Activated naive CD4-positive, alpha-beta T cell treated with anti-CD3 and anti-CD28 coated beads, Interleukin-2, amount 50 U/mL, for 16 hours (primary cell): Measurements from ENCODE around the gene FAM181A.

Experiments
- DNase-seq: peaks from one replicate; pipeline ENCODE4 v3.0.0-alpha.2; 2020

Gene FAM181A

DNA sequence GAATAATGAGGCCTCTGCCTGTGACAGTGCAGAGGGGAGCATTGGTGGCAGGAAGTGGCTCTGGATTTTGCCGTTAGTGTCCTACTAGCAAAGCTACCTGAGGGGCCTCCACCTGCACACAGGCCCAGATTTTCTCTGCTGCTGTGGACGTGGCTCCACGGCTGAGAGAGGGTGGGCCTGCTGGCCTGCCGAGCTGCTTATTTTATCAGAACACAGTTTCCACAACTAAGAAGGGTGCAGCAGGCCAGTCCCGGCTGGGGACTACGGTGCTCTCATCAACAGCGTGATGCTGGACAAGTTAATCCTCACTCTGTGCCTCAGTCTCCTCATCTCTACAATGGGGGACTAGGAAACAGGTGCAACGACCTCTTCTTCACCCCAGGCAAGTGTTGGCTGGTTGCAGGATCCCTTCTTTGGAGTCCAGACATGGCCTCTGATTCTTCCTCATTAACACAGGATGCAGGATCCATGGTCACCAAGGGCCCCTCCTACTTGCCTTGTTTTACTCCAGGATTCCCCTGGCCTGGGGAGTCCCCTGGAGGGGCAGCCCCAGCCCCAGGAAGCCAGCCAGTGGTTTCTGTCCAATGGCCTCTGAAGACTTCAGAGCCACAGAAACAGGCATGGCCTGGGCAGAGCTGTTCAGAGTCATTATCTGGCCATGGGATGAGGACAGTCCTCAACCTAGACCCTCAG is 3.3 kb downstream of the FAM181A start:
- no peak for DNase-seq

DNA sequence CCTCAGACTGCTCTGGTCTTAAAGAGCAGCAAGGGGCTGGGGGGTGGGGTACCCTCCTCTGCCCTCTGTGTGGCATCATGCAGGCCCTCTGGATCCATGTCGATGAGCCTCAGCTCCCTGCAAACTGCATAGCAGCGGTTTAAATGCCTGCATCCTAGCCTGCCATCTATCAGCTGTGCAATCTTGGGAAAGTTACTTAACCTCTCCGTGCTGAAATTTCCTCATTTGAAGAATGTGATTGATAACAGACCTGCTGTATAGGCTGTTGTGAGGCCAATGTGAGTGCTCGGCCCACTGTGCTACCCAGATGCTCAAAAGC is 3.8 kb downstream of the FAM181A start:
- no peak for DNase-seq

DNA sequence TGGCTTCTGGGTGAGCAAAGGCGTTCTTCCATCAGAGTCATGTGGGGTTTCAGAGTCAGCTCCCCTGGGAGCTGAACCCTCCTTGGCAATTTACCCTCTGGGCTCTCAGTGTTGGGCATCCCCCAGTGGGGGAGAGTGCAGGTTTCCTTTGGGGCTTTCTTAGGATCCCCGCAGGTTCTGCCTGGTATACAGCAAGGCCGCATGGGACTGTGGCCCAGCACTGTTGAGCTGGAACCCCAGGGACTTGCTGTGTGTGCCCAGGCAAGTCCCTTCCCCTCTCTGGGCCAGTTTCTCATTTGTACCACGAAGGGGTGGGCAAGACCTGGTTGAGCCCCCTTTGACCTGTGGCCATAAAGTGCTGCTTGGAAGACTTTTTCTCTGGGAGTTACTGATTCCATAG is 5.5 kb downstream of the FAM181A start:
- DNase-seq, result no peak

DNA sequence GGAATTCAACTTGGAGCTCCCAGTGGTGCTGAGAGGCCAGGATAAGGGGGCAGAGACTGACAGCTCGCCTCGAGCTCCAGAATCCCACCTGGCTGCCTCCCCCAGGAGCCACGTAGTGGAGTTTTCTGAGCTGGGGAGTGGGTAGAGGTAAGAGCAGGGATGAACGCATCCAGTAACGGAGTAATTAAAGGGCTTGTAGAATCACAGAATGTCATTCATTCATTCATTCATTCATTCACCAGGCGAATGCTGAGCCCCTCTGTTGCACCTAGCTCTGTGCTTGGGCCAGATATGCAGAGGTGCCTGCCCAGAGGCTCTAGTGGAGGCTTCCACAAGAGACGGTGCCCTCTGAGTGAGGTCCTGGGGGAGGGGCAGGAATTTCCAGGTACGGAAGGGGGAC is 8.1 kb downstream of the FAM181A start:
- DNase-seq, result no peak

DNA sequence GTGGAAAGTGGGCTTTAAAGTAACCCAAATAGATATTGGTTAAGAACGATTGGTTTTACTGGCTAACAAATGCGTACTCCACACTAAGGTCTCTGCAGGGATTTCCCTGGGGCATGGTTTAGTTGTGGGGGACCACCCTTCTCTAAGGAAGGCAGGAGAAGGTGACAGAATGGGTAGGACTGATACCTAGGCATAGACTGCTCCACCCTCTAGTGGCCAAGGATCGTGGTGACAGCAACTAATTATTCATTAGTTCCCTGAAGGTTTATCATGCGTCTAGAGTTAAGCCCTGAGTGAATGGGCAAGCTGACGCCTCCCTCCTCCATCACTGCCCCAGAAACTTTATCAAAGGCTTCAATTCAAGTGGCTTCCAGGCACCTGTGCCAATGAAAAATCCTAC is 9.1 kb downstream of the FAM181A start:
- no peak for DNase-seq

DNA sequence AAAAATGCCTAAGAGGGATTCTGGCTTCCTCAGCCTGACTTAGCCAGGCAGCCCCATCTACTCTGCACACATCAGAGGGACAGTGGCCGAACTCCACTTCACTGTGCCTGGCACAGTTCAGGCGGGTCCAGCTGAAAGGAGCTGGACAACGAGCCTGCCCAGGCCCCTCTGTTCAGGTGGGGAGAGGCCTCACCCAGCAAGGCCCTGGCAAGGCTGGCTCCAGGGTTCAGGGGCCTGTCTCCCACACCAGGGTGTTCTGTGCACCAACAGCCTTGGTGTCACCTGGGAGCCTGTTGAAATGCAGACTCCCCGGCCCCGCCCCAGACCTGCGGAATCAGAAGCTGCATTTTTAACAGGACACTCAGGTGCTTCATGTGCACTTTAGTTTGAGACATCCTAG is 9.8 kb downstream of the FAM181A start:
- no peak for DNase-seq

DNA sequence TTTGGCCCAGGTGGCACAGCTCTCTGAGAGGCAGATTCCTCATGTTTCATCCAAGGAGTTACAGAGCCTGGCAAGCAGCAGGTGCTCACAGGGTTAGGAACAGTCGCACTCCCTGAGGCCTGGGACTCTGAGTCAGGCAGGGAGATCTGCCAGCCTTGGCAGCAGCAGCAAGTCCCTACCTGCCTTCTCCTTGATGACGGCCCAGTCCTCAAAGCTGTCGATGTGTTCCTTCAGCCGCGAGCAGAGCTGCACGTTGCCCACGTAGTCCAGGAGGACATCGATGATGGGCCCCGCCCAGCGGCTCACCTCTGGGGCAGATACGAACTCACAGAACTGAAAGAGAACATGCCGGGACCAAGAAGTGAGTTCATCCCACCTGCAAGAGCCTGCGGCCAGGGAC is 10.4 kb downstream of the FAM181A start:
- no peak for DNase-seq

DNA sequence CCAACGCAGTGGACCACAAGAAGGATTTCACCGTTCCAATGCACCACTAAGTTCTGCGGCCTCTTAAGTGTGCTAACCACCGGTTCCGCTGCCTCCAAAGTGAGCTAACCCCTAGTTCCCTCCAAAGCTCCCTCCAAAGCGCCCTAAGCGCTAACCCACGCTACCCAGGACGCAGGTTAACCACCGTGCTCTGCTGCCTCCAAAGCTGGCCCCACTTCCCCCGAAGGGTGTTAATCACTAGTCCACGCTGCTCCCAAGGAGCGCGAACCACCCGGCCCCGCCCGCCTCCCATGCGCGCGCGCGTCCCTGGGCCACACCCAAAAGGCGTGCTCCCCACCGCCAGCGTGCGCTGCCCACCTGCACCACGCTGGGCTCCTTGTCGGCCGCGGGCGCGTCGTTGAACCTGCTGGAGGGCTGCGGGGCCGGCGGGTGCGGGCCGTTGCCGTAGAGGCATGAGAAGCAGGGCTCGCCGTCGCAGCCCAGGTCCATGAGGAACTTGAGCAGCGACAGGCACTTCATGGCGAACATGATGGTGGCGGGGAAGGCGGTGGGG is 11.7 kb downstream of the FAM181A start:
- no peak for DNase-seq

DNA sequence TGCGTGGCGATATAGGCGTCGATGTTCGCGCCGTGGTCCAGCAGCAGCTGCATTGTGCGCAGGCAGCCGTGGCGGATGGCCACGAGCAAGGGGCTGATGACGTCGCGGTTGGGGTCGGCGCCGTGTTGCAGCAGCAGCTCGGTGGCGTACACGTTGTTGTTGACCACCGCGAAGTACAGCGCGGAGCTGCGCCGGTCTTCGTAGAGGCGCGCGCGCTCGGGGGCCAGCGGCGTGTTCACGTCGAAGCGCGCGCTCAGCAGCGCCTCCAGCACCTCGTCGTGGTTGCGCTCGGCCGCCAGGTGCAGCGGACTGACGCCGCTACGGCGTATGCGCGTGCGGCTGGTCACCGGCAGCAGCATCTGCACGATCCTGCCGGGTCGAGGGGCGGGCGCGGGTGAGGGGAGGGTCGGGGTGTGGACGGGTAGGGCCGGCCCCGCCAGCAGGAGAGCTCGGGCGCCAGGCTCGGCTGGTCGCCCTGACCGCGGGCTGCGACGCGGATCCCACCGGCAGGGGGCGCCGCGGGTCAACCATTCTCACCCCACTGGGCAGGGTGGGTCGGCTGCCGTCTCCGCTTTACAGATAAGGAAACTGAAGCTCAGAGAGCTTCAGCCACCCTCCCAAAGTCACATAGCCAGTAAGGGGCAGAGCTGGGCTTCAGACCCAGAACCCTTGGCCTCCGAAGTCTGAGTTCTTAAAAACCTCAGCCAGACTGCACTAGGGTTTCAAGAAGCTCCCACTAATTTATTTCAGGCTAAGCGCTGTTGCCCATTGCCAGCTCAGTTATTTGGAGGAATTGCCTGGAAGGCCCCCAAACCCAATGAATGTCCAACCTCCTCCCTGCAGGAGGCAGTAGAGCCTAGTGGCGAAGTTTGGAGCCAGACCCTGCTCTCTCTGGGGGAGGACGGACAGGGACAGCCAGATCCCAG is 12.4 kb downstream of the FAM181A start:
- DNase-seq, result peak; percentile 91

DNA sequence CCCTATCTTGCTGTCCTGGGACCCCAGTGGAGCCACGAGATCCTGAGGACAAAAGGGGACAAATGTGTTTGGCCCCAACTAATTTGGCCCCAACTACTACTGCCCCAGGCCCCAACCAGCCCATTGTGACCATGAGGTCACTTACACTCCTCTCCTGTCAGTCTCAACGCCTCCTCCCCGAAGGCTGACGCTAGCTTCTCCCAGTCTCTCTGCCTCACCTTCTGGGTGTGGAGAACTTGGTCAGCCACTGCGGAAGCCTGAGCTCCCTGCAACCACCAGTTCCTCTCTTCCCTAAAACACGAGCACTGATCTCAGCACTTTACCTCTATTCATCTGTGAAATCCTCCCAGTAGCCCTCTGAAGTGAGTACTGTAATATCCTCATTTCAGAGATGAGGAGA is 13.3 kb downstream of the FAM181A start:
- DNase-seq, result no peak

DNA sequence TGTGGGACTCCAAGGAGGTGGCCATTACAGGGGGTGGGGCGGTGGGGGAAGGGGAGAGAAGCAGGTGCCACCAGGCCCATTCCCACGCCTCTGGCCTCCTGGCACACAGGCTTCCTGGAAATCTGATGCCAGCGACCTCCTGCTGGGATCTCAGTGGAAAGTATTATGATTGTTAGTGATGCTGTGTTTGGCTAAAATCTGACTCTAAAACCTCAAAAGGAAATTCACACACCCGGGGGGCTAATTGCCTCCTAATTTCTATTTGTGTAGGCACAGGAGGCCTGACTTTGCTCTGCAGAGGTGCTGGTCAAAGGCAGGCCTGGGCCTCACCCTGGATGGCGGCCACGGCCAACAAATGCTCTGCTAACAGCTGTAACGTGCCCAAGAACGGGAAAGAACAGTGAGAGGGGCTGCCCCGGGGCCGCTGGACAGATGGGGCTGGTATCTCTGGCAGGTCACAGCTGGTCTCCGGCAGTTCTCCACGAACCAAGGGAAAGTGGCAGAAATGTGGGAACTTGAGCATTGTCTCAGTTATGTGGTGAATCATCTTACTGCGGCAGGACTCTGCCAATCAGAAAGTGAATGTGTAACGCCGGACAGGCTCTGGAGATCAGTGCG is 14.3 kb downstream of the FAM181A start:
- no peak for DNase-seq

DNA sequence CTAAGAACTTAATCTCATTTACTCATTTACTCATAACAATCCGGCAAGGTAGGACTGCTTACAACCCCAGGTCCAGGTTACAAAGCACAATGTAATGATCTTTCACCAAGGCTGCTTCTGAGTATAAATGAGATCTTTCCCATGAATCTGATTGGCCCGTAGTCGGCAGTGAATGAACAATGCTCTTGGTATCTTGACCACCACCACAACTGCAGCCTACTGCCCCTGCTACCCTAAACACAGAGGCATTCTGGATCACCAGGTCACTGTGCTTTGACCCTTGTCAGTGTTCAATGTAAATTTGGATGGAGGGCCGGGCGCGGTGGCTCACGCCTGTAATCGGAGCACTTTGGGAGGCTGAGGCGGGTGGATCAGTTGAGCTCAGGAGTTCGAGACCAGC is 15.9 kb downstream of the FAM181A start:
- DNase-seq, result no peak

DNA sequence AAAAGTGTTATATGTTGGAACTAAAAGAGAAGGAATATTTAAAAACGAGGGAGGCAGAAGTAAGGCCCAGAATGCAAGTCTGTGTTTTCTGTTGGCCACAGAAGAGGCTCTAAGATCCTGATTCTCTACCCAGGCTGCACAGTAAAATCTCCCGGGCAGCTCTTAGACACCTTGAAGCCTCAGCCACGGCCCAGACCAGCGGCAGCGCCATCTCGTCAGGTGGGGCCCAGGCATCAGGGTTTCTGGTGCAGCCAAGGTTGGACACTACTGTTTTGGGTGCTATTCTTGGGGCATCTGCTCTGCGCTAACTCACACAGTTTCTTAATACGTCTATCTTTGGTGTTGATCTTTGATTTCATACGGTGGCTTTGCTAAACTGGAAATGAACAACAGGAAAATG is 16.8 kb downstream of the FAM181A start:
- no peak for DNase-seq

DNA sequence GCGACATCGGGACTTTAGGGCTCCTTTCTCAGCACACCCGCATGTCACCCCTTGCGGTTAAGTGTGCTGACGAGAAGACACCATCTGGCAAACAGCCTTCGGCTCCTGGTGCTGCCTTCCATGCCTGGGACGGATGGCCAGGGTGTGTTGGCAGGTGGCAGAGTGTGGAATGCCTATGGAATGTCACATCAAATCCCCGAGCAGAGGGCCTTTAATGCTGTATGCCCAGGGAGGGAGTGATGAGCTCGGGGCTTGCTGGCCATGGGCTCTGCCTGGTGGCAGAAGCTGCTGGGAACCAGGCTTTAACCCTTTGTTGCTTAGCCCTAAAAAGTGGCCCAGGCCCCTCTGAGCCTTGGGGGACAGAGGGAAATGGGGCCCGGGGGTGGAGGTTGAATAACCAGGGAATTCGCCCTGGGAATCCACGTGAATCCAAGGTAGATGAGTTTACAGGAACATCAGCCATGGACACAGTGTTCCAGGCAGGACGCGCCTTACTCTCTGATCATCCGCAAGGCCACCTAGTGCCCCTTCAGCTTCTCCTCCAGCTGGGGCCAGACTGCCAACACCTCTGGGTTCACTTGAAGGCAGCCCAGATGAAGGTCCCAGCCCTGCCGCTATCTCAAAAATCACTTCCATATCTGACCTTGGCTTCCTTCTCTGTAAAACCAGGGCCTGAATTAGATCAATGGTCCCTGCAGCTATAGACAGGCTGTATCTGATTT is 17.4 kb downstream of the FAM181A start:
- no peak for DNase-seq

DNA sequence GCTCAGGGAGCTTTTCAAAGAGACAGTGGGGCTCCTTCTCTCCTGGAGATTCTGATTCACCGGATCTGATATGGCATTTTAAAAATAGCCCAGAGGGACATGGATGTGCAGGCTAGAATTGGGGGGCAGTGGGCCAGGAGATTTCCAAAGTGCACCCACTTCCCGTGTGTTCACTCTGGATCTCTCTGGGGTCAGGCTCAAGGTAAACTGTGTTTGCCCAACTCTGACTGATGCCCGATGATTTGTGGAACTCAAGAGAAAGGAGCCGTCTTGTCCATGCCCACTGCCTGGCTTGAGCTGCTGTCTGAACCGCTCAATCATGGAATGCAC is 17.9 kb downstream of the FAM181A start:
- no peak for DNase-seq

DNA sequence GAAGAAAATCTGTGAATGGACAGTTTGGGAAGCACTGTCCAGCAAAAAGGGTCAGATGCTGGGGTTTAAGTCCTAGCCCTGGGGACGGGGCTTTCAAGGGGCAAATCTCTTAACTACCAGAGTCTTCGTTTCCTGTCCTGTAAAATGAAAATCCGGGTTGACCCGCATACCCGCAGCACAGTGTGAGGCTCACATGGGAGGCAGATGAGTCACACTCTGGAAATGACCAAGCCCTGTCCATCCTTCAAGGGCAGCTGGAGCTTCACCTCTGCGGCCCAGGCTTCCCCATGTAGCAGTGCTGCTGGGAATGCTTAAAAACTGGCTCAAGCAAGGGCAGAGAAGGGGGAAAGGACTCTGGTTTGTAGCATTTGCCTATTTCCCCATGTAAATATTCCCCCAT is 19.0 kb downstream of the FAM181A start:
- no peak for DNase-seq

DNA sequence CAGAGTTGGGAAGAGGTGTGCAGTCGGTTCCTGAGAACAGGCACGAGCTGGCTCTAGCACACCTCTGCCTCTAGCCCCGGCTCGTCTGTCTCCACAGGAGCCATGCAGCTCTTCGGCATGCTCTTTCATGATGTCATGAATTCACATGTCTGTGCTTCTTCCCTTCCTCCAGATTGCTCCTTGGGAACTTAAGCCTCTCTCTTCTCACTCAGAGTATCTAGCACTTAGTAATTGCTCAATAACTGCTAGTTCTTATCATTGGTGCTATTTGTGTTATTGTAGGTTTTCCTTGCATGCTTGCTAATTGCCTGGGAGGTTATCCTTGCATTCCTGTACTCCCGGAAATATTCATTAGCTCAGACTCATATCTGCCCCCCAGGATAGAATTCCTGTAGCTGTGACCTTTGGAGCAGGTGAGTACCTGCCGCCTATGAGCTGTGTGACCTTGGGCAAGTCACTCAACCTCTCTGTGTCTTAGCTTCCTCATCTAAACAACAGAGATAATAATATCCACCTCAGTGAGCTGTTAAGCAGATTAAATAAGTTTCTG is 19.5 kb downstream of the FAM181A start:
- no peak for DNase-seq

DNA sequence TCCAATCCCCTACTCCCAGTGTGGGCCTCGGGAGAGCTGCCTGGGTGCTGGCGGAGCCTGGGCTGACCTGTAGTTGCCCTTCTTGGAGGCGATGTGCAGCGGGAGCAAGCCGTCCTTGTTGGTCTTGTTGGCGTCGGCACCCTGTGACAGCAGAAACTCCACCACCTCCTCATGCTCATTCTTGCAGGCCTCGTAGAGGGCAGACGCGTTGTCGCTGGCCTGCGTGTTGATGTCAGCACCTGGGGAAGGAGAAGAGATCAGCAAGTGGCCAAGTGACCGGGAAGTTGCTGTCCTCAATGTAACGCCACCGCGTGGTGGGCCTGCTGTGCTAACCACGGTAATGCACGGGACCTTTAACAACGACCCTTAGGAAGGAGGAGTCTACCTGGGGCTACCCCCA is 20.1 kb downstream of the FAM181A start:
- no peak for DNase-seq

DNA sequence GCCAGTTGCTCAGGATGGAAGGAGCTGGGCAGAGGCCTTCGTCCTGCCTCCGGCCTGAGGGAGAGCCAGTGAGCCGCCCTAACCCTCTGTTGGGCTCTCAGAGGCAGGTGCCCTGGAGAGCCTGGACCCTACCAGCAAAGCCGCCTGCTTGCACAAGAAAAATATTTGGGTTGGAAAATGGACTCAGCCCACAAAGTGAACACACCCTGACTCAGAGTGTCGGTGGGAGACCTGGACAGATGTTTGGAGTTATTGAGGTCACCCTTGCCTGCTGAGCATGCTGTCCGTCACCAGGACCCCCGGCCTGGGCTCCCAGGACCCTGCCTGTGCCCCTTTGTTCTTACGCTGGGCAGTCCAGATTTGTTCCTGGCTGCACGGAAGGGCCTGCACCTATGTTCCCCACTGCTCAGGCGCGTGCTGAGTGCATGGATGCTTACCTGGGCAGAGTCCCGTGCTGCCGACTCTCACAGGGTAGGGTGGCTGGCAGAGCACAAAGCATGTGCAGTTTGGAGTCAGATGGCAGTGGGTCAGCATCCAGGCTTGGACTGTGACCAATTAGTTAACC is 22.4 kb downstream of the FAM181A start:
- DNase-seq, result no peak

DNA sequence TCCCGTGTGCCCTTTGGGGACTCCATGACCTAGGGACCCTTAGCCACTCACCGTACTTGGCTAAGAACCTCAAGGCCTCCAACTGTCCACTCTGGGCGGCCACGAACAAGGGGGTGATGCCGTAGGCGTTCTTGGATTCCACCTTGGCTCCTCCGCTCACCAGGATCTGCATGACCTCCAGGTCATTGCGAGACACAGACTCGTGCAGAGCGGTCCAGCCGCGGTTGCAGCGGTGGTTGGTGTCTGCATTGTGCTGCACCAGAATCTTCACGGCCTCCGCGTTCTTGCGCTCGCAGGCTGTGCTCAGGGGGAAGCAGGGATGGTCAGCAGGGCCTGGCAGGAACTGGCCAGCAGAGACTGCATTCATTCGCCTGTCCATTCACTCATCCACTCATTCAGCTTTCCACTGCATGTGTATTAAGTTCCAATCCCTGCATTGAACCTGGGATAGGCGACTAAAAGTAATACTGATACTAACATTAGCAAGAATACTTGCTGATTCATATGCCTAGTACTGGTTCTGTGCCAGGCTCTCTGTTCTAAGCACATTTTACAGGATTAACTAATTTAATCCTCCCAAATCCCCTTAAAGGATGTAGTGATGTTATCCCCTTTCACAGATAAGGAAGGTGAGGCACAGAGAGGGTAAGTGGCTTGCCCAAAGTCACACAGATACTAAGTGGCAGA is 23.9 kb downstream of the FAM181A start:
- no peak for DNase-seq

DNA sequence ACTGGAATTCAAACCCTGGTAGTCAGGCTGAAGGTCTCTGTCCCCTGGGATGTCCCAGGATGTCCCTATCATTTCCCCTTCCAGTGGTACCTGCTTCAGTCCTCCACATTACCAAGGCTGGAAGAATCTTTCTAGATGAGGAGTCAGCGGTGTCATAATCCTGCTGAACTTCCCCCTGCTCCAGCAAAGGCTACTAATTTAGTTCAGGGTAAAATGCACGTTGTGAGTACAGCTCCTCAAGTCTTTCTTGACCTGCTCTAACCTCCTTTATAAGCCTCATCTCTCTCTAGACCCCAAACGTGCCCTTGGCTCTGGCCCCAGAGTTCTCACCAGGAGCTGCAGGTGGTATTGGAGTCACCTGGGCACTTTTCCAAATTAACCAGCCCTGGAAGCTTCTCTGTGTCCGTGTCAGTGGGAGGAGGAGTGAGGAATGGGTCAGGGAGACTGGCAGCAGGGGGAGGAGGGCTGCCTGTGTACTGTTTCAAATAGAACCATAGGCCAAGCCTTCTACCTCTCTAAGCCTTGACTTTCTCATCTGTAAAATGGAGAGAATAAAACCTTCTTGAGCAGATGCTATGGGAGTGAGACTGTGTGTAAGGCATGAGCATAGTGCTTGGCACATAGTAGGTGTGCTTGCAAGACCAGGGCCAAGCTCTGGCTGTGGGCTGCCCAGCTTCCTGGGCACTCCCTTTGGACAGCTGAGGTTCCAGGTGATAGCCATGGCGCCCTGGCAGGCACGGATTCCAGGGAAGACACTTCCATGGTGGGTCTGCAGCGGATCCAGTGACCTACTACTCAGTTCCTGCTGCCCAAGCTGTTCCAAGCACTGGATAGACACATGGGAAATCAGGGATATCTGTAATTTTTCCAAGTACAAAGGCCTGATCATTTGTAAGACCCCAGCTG is 24.7 kb downstream of the FAM181A start:
- no peak for DNase-seq
